DND-41 (cell line): ENCODE data around the gene SMIM44.

ENCODE experiments used
- CTCF ChIP-seq: IDR thresholded peaks from 2 replicates; pipeline ENCODE4 v1.5.1; 2012; ENCODE audit warnings: borderline replicate concordance, low read length, moderate library complexity, mild to moderate bottlenecking; ENCODE audit not compliant: poor library complexity, severe bottlenecking; ENCODE audit errors: extremely low read depth
- EZH2 ChIP-seq: IDR thresholded peaks from 3 replicates; pipeline ENCODE4 v1.6.1; 2012; ENCODE audit warnings: borderline replicate concordance, low read depth, mild to moderate bottlenecking, moderate library complexity, low read length, inconsistent platforms; ENCODE audit not compliant: severe bottlenecking

- TF ChIP-seq CTCF (no peak), EZH2 (no peak)
Observed at GRCh38 chr19:3455960-3456601, 27.2 kb downstream of the SMIM44 start.
